Measurements from ENCODE around the gene HECTD4. TPM values are rescaled to one million over a fixed set of nuclear protein-coding genes. Genes with fewer than 3 reads are reported as not detected.
"Not testable (repeated sequence)": the region's sequence is repeated elsewhere in the genome, so short reads cannot be mapped to it uniquely, and the experiment has no call there.

Gene HECTD4
- polyA plus RNA-seq, 1 donor = 38.1 TPM

DNA sequence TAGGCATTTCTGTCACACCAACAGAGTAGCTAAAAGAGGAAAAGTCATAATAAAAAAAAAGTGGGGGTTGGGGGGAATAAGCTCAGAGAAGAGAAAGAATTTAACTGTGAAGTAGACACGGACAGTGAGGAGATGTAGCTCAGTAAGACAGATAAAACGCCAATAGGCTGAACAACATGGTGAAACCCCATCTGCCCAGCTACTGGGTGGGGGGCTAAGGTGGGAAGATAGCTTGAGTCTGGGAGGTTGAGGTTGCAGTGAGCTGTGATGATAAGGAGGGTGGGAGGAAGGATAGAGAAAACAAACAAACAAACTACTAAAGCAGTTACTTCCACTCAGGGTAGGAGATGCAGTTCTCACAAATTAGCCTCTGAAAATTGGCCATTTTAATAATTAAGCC lies 25.0 kb downstream of the HECTD4 start:
- Histone ChIP-seq H3K4me3 (ENCODE audit: low read length) (no peak overlapping the region), H3K27ac (ENCODE audit: low read length) (no peak overlapping the region), H3K9me3 (ENCODE audit: control insufficient read depth, low read depth, low read length) (no peaks in the 10 kb centered on the region), H3K27me3 (ENCODE audit: control insufficient read depth, insufficient read depth, low read length) (no peaks in the 10 kb centered on the region), H3K36me3 (ENCODE audit: control insufficient read depth, insufficient read depth, low read length) (no peaks in the 10 kb centered on the region), H3K4me1 (ENCODE audit: control insufficient read depth, insufficient read depth, low read length) (no peaks in the 10 kb centered on the region)
- 80% methylated on average over 1 of the region's 2 CpGs for WGBS (ENCODE audit: insufficient coverage, low lambda C conversion rate)
- DNase-seq = no peak

DNA sequence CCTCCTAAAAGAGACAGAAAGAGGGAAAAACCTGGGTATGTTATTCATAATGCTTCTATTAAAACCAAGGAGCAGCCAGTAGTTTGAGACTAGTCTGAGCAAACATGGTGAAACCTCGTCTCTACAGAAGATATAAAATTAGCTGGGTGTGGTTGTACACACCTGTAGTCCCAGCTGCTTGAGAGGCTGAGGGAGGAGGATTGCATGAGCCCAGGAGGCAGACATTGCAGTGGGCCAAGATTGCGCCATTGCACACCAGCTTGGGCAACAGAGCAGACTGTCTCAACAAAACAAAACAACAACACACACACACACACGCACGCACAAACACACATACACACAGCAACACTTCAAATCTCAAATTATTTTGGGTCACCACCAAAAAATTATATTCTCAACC lies 27.8 kb downstream of the HECTD4 start:
- H3K4me3 ChIP-seq (ENCODE audit: low read length) = no peak overlapping the region
- WGBS (ENCODE audit: insufficient coverage, low lambda C conversion rate) = no CpG with 5 or more reads among the region's 4 CpGs
- H3K9me3 ChIP-seq (ENCODE audit: control insufficient read depth, low read depth, low read length) = no peaks in the 10 kb centered on the region
- H3K4me1 ChIP-seq (ENCODE audit: control insufficient read depth, insufficient read depth, low read length) = no peaks in the 10 kb centered on the region
- no peaks in the 10 kb centered on the region for H3K27me3 ChIP-seq (ENCODE audit: control insufficient read depth, insufficient read depth, low read length)
- no peak for DNase-seq
- no peak overlapping the region for H3K27ac ChIP-seq (ENCODE audit: low read length)
- H3K36me3 ChIP-seq (ENCODE audit: control insufficient read depth, insufficient read depth, low read length) = no peaks in the 10 kb centered on the region

DNA sequence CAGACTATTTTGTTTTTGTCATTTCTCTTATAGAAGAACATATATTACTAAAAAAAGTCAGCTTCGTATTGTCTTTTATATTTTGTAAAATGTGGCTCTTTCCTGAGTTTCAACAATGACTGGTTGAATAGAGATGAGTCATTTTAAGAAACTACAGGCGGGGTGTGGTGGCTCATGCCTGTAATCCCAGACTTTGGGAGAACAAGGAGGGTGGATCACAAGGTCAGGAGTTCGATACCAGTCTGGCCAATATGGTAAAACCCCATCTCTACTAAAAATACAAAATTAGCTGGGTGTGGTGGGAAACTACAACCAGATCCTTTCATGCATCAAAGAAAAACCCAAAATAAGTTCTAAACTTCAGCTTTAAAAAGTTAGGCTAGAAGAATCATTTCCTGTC lies 28.8 kb downstream of the HECTD4 start:
- Histone ChIP-seq H3K27ac (ENCODE audit: low read length) (no peak overlapping the region), H3K27me3 (ENCODE audit: control insufficient read depth, insufficient read depth, low read length) (no peaks in the 10 kb centered on the region), H3K36me3 (ENCODE audit: control insufficient read depth, insufficient read depth, low read length) (no peaks in the 10 kb centered on the region), H3K4me1 (ENCODE audit: control insufficient read depth, insufficient read depth, low read length) (no peaks in the 10 kb centered on the region), H3K4me3 (ENCODE audit: low read length) (no peak overlapping the region), H3K9me3 (ENCODE audit: control insufficient read depth, low read depth, low read length) (no peaks in the 10 kb centered on the region)
- WGBS (ENCODE audit: insufficient coverage, low lambda C conversion rate) = 100% methylated on average over 2 of the region's 3 CpGs
- no peak for DNase-seq

DNA sequence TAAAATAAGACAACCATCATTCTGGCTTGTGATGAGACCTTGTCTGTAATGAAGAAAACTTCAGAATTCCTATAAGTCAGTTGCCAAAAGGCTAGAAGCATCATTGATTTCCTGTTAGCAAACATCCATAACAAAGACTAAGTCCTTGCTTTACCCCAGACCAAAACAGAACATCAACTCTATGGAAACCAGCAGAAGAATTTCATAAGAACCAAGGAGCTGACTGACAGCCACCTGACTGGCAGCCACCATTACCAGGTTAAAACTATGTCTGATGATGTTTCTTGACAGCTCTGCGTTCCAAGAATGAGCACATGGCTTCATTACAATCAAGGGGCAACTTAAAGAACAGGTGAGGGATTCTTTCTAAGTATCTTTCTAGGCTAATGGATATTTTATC lies 29.3 kb downstream of the HECTD4 start:
- H3K4me1 ChIP-seq (ENCODE audit: control insufficient read depth, insufficient read depth, low read length) = no peaks in the 10 kb centered on the region
- H3K27ac ChIP-seq (ENCODE audit: low read length) = no peak overlapping the region
- H3K36me3 ChIP-seq (ENCODE audit: control insufficient read depth, insufficient read depth, low read length) = no peaks in the 10 kb centered on the region
- H3K9me3 ChIP-seq (ENCODE audit: control insufficient read depth, low read depth, low read length) = no peaks in the 10 kb centered on the region
- WGBS (ENCODE audit: insufficient coverage, low lambda C conversion rate) = 100% methylated on average over 1 of the region's 1 CpG
- no peaks in the 10 kb centered on the region for H3K27me3 ChIP-seq (ENCODE audit: control insufficient read depth, insufficient read depth, low read length)
- H3K4me3 ChIP-seq (ENCODE audit: low read length) = no peak overlapping the region
- DNase-seq = no peak

DNA sequence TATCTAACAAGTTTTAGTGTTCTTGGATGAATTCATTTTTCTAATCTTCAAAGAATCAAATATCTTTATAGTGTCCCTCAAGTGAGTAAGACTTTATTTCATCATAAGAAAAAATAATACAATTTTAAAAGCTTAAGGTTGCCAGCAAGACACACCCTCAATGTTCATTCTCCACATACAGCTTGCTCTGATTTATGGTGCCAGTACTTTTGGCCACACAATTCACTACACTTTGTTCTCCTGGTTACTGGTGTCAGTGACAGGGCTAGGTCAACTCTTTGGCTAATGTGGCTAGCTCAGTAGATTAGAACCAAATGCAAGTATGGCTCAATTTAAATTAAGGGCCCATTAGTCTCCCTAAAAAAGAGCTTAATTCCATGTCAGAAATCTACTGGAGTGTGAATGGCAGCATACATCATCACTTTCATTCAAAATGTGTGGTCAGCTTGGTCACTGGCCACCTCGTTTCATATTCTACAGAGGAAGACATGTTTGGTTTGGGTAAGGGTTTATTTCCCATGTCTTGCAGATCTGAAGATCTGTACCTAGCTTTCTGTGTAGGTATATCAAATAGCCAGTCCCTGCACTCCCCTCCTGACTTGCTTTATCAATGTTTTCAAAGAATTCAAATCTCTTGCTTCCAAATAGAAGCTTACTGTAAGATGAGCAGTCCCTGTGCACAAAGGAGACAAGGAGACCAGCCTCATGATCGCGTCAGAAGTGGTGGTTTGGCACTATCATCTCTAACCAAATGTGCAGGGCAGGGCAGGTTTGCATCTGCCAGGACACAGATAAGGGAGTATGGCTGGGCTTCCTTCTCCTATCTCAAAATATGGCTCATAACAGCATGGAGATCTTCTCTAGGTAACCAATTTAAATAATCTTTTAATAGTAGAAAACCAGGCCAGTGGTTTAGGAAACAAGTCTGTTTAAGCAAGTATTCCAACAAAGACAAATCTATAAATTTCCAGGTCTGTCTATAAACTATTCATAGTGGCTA lies 31.3 kb downstream of the HECTD4 start:
- DNase-seq = peak in 1 of 2 donors; percentile 13
- Histone ChIP-seq H3K36me3 (ENCODE audit: control insufficient read depth, insufficient read depth, low read length) (no peaks in the 10 kb centered on the region), H3K27me3 (ENCODE audit: control insufficient read depth, insufficient read depth, low read length) (no peaks in the 10 kb centered on the region), H3K9me3 (ENCODE audit: control insufficient read depth, low read depth, low read length) (no peaks in the 10 kb centered on the region), H3K4me1 (ENCODE audit: control insufficient read depth, insufficient read depth, low read length) (no peaks in the 10 kb centered on the region), H3K27ac (ENCODE audit: low read length) (no peak overlapping the region), H3K4me3 (ENCODE audit: low read length) (no peak overlapping the region)
- WGBS (ENCODE audit: insufficient coverage, low lambda C conversion rate) = no CpG with 5 or more reads among the region's 3 CpGs

DNA sequence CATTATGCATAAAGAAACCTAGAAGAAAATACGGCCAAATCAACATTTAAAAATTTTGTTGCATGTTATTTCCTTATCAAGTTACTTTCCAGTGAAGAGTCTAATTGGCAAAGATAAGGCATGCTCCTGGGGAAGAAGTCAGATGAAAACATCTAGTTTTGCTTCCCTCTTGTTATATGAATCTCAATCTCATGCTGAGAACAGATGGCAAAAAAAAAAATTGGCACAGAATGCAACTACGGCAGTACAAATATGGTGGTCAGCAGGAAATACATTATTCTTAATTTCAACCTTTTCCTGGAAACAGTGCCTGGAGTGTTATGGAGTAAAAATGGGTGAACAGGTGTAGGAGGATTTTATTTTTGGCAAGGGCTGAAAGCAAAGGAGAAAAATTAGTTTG lies 32.8 kb downstream of the HECTD4 start:
- no peaks in the 10 kb centered on the region for H3K9me3 ChIP-seq (ENCODE audit: control insufficient read depth, low read depth, low read length)
- DNase-seq = no peak
- no peaks in the 10 kb centered on the region for H3K27me3 ChIP-seq (ENCODE audit: control insufficient read depth, insufficient read depth, low read length)
- WGBS (ENCODE audit: insufficient coverage, low lambda C conversion rate) = no CpG with 5 or more reads among the region's 2 CpGs
- H3K4me1 ChIP-seq (ENCODE audit: control insufficient read depth, insufficient read depth, low read length) = no peaks in the 10 kb centered on the region
- H3K27ac ChIP-seq (ENCODE audit: low read length) = no peak overlapping the region
- H3K4me3 ChIP-seq (ENCODE audit: low read length) = no peak overlapping the region
- H3K36me3 ChIP-seq (ENCODE audit: control insufficient read depth, insufficient read depth, low read length) = no peaks in the 10 kb centered on the region

DNA sequence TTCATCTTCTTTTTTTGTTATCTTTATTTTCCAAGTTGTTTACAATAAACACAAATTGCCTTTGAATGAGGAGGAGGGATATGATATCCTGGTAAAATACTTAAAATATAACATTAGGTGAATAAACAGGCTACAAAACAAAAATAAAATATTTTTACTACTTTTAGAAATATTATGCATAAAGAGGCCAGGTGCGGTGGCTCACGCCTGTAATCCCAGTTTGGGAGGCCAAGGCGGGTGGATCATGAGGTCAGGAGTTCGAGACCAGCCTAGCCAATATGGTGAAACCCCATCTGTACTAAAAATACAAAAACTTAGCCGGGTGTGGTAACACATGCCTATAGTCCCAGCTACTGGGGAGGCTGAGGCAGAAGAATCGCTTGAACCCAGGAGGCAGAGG lies 33.3 kb downstream of the HECTD4 start:
- WGBS (ENCODE audit: insufficient coverage, low lambda C conversion rate) = no CpG with 5 or more reads among the region's 6 CpGs
- H3K4me3 ChIP-seq (ENCODE audit: low read length); H3K9me3 ChIP-seq (ENCODE audit: control insufficient read depth, low read depth, low read length); H3K36me3 ChIP-seq (ENCODE audit: control insufficient read depth, insufficient read depth, low read length); DNase-seq; H3K4me1 ChIP-seq (ENCODE audit: control insufficient read depth, insufficient read depth, low read length); H3K27ac ChIP-seq (ENCODE audit: low read length); H3K27me3 ChIP-seq (ENCODE audit: control insufficient read depth, insufficient read depth, low read length): not testable (repeated sequence)

DNA sequence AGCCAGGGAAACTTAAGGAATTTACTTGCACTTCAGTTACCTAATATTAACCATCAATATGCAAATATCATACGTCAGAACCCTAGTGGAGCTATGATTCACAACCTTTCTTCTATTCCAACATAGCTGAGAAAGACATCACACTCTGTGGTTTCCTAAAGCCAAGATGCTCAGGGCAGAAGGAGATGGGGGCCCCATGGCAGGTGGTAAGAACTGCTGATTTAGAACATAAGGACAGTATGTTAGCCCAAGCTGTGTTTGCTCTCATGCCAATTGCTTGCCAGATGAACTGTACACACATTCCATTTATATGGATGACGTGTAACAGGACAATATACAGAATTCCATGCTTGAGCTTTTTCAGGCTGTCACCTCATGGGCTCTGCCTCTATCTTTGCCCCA lies 34.6 kb downstream of the HECTD4 start:
- DNase-seq = no peak
- H3K4me1 ChIP-seq (ENCODE audit: control insufficient read depth, insufficient read depth, low read length) = no peaks in the 10 kb centered on the region

DNA sequence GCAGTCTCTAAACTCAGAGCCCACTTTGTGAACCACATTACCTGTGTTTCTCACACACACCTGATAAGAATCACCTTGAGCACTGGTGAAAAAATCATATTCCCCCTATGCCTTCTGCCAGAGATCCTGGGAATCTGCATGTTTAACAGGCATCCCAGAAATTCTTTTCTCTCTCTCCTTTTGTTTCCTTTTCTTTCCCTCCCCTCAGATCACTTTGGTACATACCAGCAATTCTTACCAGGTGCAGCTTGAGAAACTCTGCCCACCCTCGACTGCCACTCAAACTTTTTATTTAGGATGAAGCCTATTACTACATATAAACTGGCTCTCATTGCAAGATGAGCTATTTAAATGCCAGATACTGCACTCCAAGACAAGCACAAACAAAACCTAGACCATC lies 36.0 kb downstream of the HECTD4 start:
- H3K4me1 ChIP-seq (ENCODE audit: control insufficient read depth, insufficient read depth, low read length) = no peaks in the 10 kb centered on the region

More for the DNA sequence above, 34.6 kb downstream of the HECTD4 start:
- Histone ChIP-seq H3K27ac (ENCODE audit: low read length) (no peak overlapping the region), H3K9me3 (ENCODE audit: control insufficient read depth, low read depth, low read length) (no peaks in the 10 kb centered on the region), H3K27me3 (ENCODE audit: control insufficient read depth, insufficient read depth, low read length) (no peaks in the 10 kb centered on the region), H3K4me3 (ENCODE audit: low read length) (no peak overlapping the region), H3K36me3 (ENCODE audit: control insufficient read depth, insufficient read depth, low read length) (no peaks in the 10 kb centered on the region)
- WGBS (ENCODE audit: insufficient coverage, low lambda C conversion rate) = no CpG with 5 or more reads among the region's 2 CpGs

DNA sequence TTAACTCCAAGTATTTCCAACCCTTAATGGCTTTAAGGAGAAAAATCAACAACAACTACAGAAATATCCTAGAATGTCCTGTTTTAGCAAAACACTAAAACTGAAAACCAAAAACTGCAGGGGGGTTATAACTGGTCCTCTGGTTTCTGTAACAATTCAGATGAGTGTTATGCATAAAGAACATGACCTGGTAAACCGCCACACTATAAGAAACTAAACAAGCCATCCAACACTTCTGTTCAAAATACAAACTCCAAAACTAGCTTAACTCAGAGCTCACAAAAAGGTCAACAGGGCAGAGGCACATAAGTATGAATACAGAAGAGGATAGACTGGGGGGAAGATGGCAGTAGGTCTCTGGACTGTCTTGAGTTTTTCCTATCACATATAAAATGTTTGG lies 38.0 kb downstream of the HECTD4 start:
- WGBS (ENCODE audit: insufficient coverage, low lambda C conversion rate) = no CpG with 5 or more reads among the region's 1 CpG
- DNase-seq = no peak
- no peaks in the 10 kb centered on the region for H3K4me1 ChIP-seq (ENCODE audit: control insufficient read depth, insufficient read depth, low read length)

More for the DNA sequence above, 36.0 kb downstream of the HECTD4 start:
- no peaks in the 10 kb centered on the region for H3K27me3 ChIP-seq (ENCODE audit: control insufficient read depth, insufficient read depth, low read length)
- no peaks in the 10 kb centered on the region for H3K9me3 ChIP-seq (ENCODE audit: control insufficient read depth, low read depth, low read length)
- H3K36me3 ChIP-seq (ENCODE audit: control insufficient read depth, insufficient read depth, low read length) = no peaks in the 10 kb centered on the region
- H3K4me3 ChIP-seq (ENCODE audit: low read length) = no peak overlapping the region
- no peak overlapping the region for H3K27ac ChIP-seq (ENCODE audit: low read length)
- WGBS (ENCODE audit: insufficient coverage, low lambda C conversion rate) = 83% methylated on average over 1 of the region's 1 CpG
- no peak for DNase-seq

DNA sequence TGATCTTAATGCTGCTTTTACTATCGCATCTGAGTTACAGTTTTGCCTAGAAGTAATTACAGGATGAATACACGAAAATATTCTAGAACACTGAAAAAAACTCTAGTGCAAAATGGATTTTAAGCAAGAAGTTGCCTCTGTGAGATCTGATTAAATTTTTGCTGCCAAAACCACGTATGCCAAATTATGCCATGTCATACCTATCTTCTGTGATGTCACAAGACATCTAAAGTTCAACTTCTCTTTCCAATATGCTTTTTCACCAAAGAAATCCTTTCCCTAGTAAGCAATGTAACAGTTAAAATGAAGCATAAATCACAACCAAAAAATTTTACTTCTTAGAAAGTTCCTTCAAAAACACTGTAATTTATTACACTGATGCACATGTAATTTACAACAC lies 39.6 kb downstream of the HECTD4 start:
- DNase-seq = no peak
- WGBS (ENCODE audit: insufficient coverage, low lambda C conversion rate) = 100% methylated on average over 2 of the region's 3 CpGs
- Histone ChIP-seq H3K9me3 (ENCODE audit: control insufficient read depth, low read depth, low read length) (no peaks in the 10 kb centered on the region), H3K4me3 (ENCODE audit: low read length) (no peak overlapping the region), H3K36me3 (ENCODE audit: control insufficient read depth, insufficient read depth, low read length) (peaks cover 2% of the 10 kb centered on the region), H3K27me3 (ENCODE audit: control insufficient read depth, insufficient read depth, low read length) (no peaks in the 10 kb centered on the region), H3K4me1 (ENCODE audit: control insufficient read depth, insufficient read depth, low read length) (no peaks in the 10 kb centered on the region), H3K27ac (ENCODE audit: low read length) (no peak overlapping the region)

More for the DNA sequence above, 38.0 kb downstream of the HECTD4 start:
- H3K4me3 ChIP-seq (ENCODE audit: low read length) = no peak overlapping the region
- H3K27ac ChIP-seq (ENCODE audit: low read length) = no peak overlapping the region
- no peaks in the 10 kb centered on the region for H3K36me3 ChIP-seq (ENCODE audit: control insufficient read depth, insufficient read depth, low read length)
- no peaks in the 10 kb centered on the region for H3K27me3 ChIP-seq (ENCODE audit: control insufficient read depth, insufficient read depth, low read length)
- H3K9me3 ChIP-seq (ENCODE audit: control insufficient read depth, low read depth, low read length) = no peaks in the 10 kb centered on the region
